Measurements from ENCODE around the gene CYLD. TPM values are rescaled to one million over a fixed set of nuclear protein-coding genes. Genes with fewer than 3 reads are reported as not detected.
A peak's percentile ranks its signal among the peaks of the same experiment; 100 is the strongest.

Gene CYLD
- total and polyA plus RNA-seq, 10 of the 15 experiments (the other 5 are each of a cell fraction or from before 2014, with no cell fraction given): 19.2 to 106 (median 46.1) TPM

GRCh38 chr16:50747207-50747956 lies 5.5 kb downstream of the CYLD start (continued):
- peak; percentile 89 for TF ChIP-seq E4F1 (IDR thresholded peaks at IDR 0.05; ENCODE audit: borderline replicate concordance, partially characterized antibody)
- 0 out of 2 replicates have a peak, but pooled peaks have one; percentile 20 for TF ChIP-seq RELB (IDR thresholded peaks at IDR 0.05; ENCODE audit: low read depth)
- TF ChIP-seq, protein P1, sequence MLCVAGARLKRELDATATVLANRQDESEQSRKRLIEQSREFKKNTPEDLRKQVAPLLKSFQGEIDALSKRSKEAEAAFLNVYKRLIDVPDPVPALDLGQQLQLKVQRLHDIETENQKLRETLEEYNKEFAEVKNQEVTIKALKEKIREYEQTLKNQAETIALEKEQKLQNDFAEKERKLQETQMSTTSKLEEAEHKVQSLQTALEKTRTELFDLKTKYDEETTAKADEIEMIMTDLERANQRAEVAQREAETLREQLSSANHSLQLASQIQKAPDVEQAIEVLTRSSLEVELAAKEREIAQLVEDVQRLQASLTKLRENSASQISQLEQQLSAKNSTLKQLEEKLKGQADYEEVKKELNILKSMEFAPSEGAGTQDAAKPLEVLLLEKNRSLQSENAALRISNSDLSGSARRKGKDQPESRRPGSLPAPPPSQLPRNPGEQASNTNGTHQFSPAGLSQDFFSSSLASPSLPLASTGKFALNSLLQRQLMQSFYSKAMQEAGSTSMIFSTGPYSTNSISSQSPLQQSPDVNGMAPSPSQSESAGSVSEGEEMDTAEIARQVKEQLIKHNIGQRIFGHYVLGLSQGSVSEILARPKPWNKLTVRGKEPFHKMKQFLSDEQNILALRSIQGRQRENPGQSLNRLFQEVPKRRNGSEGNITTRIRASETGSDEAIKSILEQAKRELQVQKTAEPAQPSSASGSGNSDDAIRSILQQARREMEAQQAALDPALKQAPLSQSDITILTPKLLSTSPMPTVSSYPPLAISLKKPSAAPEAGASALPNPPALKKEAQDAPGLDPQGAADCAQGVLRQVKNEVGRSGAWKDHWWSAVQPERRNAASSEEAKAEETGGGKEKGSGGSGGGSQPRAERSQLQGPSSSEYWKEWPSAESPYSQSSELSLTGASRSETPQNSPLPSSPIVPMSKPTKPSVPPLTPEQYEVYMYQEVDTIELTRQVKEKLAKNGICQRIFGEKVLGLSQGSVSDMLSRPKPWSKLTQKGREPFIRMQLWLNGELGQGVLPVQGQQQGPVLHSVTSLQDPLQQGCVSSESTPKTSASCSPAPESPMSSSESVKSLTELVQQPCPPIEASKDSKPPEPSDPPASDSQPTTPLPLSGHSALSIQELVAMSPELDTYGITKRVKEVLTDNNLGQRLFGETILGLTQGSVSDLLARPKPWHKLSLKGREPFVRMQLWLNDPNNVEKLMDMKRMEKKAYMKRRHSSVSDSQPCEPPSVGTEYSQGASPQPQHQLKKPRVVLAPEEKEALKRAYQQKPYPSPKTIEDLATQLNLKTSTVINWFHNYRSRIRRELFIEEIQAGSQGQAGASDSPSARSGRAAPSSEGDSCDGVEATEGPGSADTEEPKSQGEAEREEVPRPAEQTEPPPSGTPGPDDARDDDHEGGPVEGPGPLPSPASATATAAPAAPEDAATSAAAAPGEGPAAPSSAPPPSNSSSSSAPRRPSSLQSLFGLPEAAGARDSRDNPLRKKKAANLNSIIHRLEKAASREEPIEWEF (IDR thresholded peaks at IDR 0.05; ENCODE audit: insufficient replicate concordance, low read depth, low read length): peak; percentile 36
- no peak for TF ChIP-seq SP1 (IDR thresholded peaks at IDR 0.05; ENCODE audit: low read depth, low read length)
- TF ChIP-seq BACH1 (IDR thresholded peaks at IDR 0.05; ENCODE audit: borderline replicate concordance): 0 out of 2 replicates have a peak, but pooled peaks have one; percentile 14
- 0 out of 2 replicates have a peak, but pooled peaks have one; percentile 44 for TF ChIP-seq RB1 (IDR thresholded peaks at IDR 0.05; ENCODE audit: borderline replicate concordance)
- TF ChIP-seq SREBF1 (IDR thresholded peaks at IDR 0.05; ENCODE audit: low read length): no peak
- TF ChIP-seq SMARCA5 (IDR thresholded peaks at IDR 0.05): peak; percentile 57; the same call in 1 of the 2 replicates
- TF ChIP-seq NFYA (IDR thresholded peaks at IDR 0.05; ENCODE audit: borderline replicate concordance, low read depth, low read length): no peak
- TF ChIP-seq FOXK2 (IDR thresholded peaks at IDR 0.05): no peak
- 0 out of 2 replicates have a peak, but pooled peaks have one; percentile 3 for TF ChIP-seq IRF4 (IDR thresholded peaks at IDR 0.05; ENCODE audit: low read depth, low read length)
- no peak for TF ChIP-seq ATF7 (IDR thresholded peaks at IDR 0.05; ENCODE audit: low read depth)
- TF ChIP-seq PAX8 (IDR thresholded peaks at IDR 0.05): no peak
- TF ChIP-seq, protein P2, sequence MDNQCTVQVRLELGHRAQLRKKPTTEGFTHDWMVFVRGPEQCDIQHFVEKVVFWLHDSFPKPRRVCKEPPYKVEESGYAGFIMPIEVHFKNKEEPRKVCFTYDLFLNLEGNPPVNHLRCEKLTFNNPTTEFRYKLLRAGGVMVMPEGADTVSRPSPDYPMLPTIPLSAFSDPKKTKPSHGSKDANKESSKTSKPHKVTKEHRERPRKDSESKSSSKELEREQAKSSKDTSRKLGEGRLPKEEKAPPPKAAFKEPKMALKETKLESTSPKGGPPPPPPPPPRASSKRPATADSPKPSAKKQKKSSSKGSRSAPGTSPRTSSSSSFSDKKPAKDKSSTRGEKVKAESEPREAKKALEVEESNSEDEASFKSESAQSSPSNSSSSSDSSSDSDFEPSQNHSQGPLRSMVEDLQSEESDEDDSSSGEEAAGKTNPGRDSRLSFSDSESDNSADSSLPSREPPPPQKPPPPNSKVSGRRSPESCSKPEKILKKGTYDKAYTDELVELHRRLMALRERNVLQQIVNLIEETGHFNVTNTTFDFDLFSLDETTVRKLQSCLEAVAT (IDR thresholded peaks at IDR 0.05): 0 out of 2 replicates have a peak, but pooled peaks have one; percentile 48
- TF ChIP-seq RAD21 (IDR thresholded peaks at IDR 0.05; ENCODE audit: insufficient read depth, low read depth, low read length): peak; percentile 79
- peak; percentile 80 for TF ChIP-seq YY1 (IDR thresholded peaks at IDR 0.05; ENCODE audit: low read depth, low read length)
- TF ChIP-seq ZSCAN29 (IDR thresholded peaks at IDR 0.05): no peak
- 0 out of 2 replicates have a peak, but pooled peaks have one; percentile 38 for TF ChIP-seq MXI1 (IDR thresholded peaks at IDR 0.05; ENCODE audit: low read depth, low read length)
- TF ChIP-seq POU2F2 (IDR thresholded peaks at IDR 0.05; ENCODE audit: borderline replicate concordance, low read depth, low read length): peak; percentile 62; the same call in 1 of the 3 replicates
